ENCODE results near the gene TOB2. TPM values are rescaled to one million over a fixed set of nuclear protein-coding genes. Genes with fewer than 3 reads are reported as not detected.

TOB2 gene
- total and polyA plus RNA-seq, 3 donors from 2014 or later: 32.7 to 41.7 (median 35.4) TPM

- H3K27me3 ChIP-seq: no peaks in the 10 kb centered on the region
- no peaks in the 10 kb centered on the region for H3K36me3 ChIP-seq (ENCODE audit: low read depth, missing control alignments)
- H3K9me3 ChIP-seq: no peaks in the 10 kb centered on the region
- H3K4me1 ChIP-seq: no peaks in the 10 kb centered on the region
- no peak for DNase-seq
- WGBS, 2 donors: 78 to 86% methylated on average over 9 of the region's 9 CpGs
- TF ChIP-seq CTCF (IDR thresholded peaks at IDR 0.05) (no peak), POLR2A (IDR thresholded peaks at IDR 0.05) (no peak)
- intact Hi-C loops (cut with DNase I; ENCODE audit: low total_unique reads): no loop called here
- H3K27ac ChIP-seq: no peak overlapping the region
- H3K4me3 ChIP-seq: no peak overlapping the region
Measured at GRCh38 chr22:41425660-41426365, 20.8 kb downstream of the TOB2 start.

- WGBS, 2 donors: 93 to 96% methylated on average over 9 of the region's 9 CpGs
- H3K4me3 ChIP-seq: no peak overlapping the region
Measured at GRCh38 chr22:41418717-41419116, 27.9 kb downstream of the TOB2 start.

GRCh38 chr22:41417622-41418390 is 28.8 kb downstream of the TOB2 start:
- Histone ChIP-seq H3K27me3 (no peaks in the 10 kb centered on the region), H3K27ac (peak overlapping the region in 1 of 2 donors; percentile 27), H3K9me3 (no peaks in the 10 kb centered on the region), H3K4me3 (no peak overlapping the region), H3K4me1 (peaks cover 41% of the 10 kb centered on the region), H3K36me3 (ENCODE audit: low read depth, missing control alignments) (no peaks in the 10 kb centered on the region)
- TF ChIP-seq CTCF (IDR thresholded peaks at IDR 0.05) (no peak), POLR2A (IDR thresholded peaks at IDR 0.05) (no peak)
- WGBS, 2 donors: 37 to 64% methylated on average over 9 to 13 of the region's 13 CpGs
- intact Hi-C loops (cut with DNase I; ENCODE audit: low total_unique reads): no loop called here
- peak; percentile 93 for DNase-seq

More at GRCh38 chr22:41418717-41419116, 27.9 kb downstream of the TOB2 start:
- intact Hi-C loops (cut with DNase I; ENCODE audit: low total_unique reads): no loop called here
- no peak for TF ChIP-seq POLR2A (IDR thresholded peaks at IDR 0.05)
- TF ChIP-seq CTCF (IDR thresholded peaks at IDR 0.05): no peak
- H3K9me3 ChIP-seq: no peaks in the 10 kb centered on the region
- peak overlapping the region in 1 of 2 donors; percentile 27 for H3K27ac ChIP-seq
- no peak for DNase-seq
- no peaks in the 10 kb centered on the region for H3K36me3 ChIP-seq (ENCODE audit: low read depth, missing control alignments)
- H3K27me3 ChIP-seq: no peaks in the 10 kb centered on the region
- peaks cover 38% of the 10 kb centered on the region for H3K4me1 ChIP-seq

- H3K36me3 ChIP-seq (ENCODE audit: low read depth, missing control alignments): no peaks in the 10 kb centered on the region
- DNase-seq: no peak
- H3K27ac ChIP-seq: peak overlapping the region; percentile 1 to 39
- TF ChIP-seq CTCF (IDR thresholded peaks at IDR 0.05) (no peak), POLR2A (IDR thresholded peaks at IDR 0.05) (no peak)
- peaks cover 63% of the 10 kb centered on the region for H3K4me1 ChIP-seq
- H3K4me3 ChIP-seq: no peak overlapping the region
- 71 to 85% methylated on average over 3 to 4 of the region's 4 CpGs for WGBS, 2 donors
- H3K9me3 ChIP-seq: no peaks in the 10 kb centered on the region
- intact Hi-C loops (cut with DNase I; ENCODE audit: low total_unique reads): no loop called here
- H3K27me3 ChIP-seq: no peaks in the 10 kb centered on the region
Measured at GRCh38 chr22:41415554-41415953, 31.0 kb downstream of the TOB2 start.

All from testis (tissue), 3 donors.